K562 (cell line): ENCODE measurements around the gene SORCS1. TPM values are rescaled to one million over a fixed set of nuclear protein-coding genes. Genes with fewer than 3 reads are reported as not detected.

Experiments
- ATF6 ChIP-seq: sonication (generic); formaldehyde crosslinking; IDR thresholded peaks from 2 replicates; pipeline ENCODE4 v1.4.0; 2020; ENCODE audit warnings: mild to moderate bottlenecking, missing genetic modification reagents
- CAMTA2 ChIP-seq: fragments of 250-450 bp; sonication (Bioruptor Pico); conservative IDR thresholded peaks from 2 replicates; pipeline ENCODE4 v1.5.1; 2022
- GTF2B ChIP-seq: IDR thresholded peaks from 2 replicates; pipeline ENCODE4 v1.6.1; 2011; ENCODE audit not compliant: insufficient read length; ENCODE audit errors: extremely low read depth
- MED1 ChIP-seq: sonication (generic); formaldehyde crosslinking; IDR thresholded peaks from 2 replicates; pipeline ENCODE4 v1.8.1; 2023; ENCODE audit warnings: missing genetic modification reagents, borderline replicate concordance
- POLR2A ChIP-seq: fragments of 450-650 bp; conservative IDR thresholded peaks from 2 replicates; pipeline ENCODE4 v1.6.1; 2016
- PURB ChIP-seq: sonication (generic); formaldehyde crosslinking; IDR thresholded peaks from 2 replicates; pipeline ENCODE4 v1.9.0; 2021; ENCODE audit warnings: low read depth, mild to moderate bottlenecking, missing genetic modification reagents
- RAD21 ChIP-seq, 2 experiments: fragments of 250-450 bp in 1 of 2; fragments of 450-650 bp in 1 of 2; sonication (Bioruptor Pico) in 1 of 2; formaldehyde crosslinking in 1 of 2; IDR thresholded peaks in 1 of 2; conservative IDR thresholded peaks in 1 of 2; 2 replicates each; pipeline versions ENCODE4 v1.4.0 to v1.8.0; 2020 to 2022; ENCODE audit warnings: mild to moderate bottlenecking in 2 of 2, moderate library complexity in 1 of 2
- SIRT6 ChIP-seq: IDR thresholded peaks from one replicate; pipeline ENCODE4 v1.6.1; 2012; ENCODE audit warnings: low read depth, mild to moderate bottlenecking, control low read depth, inconsistent platforms, low read length, moderate library complexity
- SMAD2 ChIP-seq: fragments of 150-350 bp; IDR thresholded peaks from 2 replicates; pipeline ENCODE4 v1.6.1; 2014; ENCODE audit warnings: low read depth, mild to moderate bottlenecking, low read length
- SMARCA4 ChIP-seq: fragments of 450-650 bp; IDR thresholded peaks from 2 replicates; pipeline ENCODE4 v1.6.1; 2016
- SNRNP70 ChIP-seq: fragments of 200-400 bp; formaldehyde crosslinking; optimal IDR thresholded peaks from 2 replicates; pipeline ENCODE3; 2017; ENCODE audit warnings: low read depth, low read length
- ZC3H11A ChIP-seq: IDR thresholded peaks from 2 replicates; pipeline ENCODE4 v1.6.1; 2012; ENCODE audit warnings: low read depth, low read length, improper control_type of control experiment
- ZNF24 ChIP-seq: fragments of 450-650 bp; IDR thresholded peaks from 2 replicates; pipeline ENCODE4 v1.6.1; 2016
- ZNF280B ChIP-seq: fragments of 250-450 bp; sonication (Bioruptor Pico); IDR thresholded peaks from 2 replicates; pipeline ENCODE4 v1.5.1; 2021; ENCODE audit warnings: mild to moderate bottlenecking
- polyA plus RNA-seq, 8 experiments: library from polyadenylated mRNA; depleted of rRNA in 4 of 8; stranded (reverse) in 5 of 8; unstranded in 3 of 8; fragments of >200 nt; fragmentation: Nextera tagmentation in 2 of 8; fragmentation: Illumina TruSeq in 1 of 8; extraction: Ambion mirVana in 2 of 8; extraction: Trizol in 1 of 8; gene quantifications; 2 replicates each; pipeline versions ENCODE4 v1.2.1 to v1.2.3, GENCODE V29; 2011 to 2014; ENCODE audit warnings: inconsistent platforms in 1 of 8, missing spikeins in 1 of 8
- total RNA-seq, 7 experiments: library from RNA; depleted of rRNA in 6 of 7; stranded (reverse); fragments of >200 nt in 6 of 7; fragmentation: Illumina TruSeq in 2 of 7; extraction: Trizol in 2 of 7; gene quantifications; 2 replicates each; pipeline versions ENCODE4 v1.2.1 to v1.2.3, GENCODE V29; 2011 to 2021; ENCODE audit warnings: low replicate concordance in 1 of 7

SORCS1 gene
- total and polyA plus RNA-seq, 9 of the 15 experiments (the other 6 are each of a cell fraction or from before 2014, with no cell fraction given): 1.5 to 3.9 (median 2.7) TPM

- no peak for TF ChIP-seq POLR2A
- TF ChIP-seq ZC3H11A: no peak
- no peak for TF ChIP-seq RAD21 (CRISPR knock-in tag; conservative IDR thresholded peaks at IDR 0.05 in 1 of 2, IDR thresholded peaks at IDR 0.05 in 1 of 2)
- no peak for TF ChIP-seq SIRT6
- no peak for TF ChIP-seq PURB (CRISPR knock-in tag)
- TF ChIP-seq CAMTA2 (CRISPR knock-in tag): no peak
- TF ChIP-seq ZNF24: no peak
- TF ChIP-seq SNRNP70: no peak
- TF ChIP-seq SMARCA4: no peak
- no peak for TF ChIP-seq MED1
- no peak for TF ChIP-seq ATF6 (CRISPR knock-in tag)
- TF ChIP-seq ZNF280B (CRISPR knock-in tag): no peak
- no peak for TF ChIP-seq GTF2B
- no peak for TF ChIP-seq SMAD2
These were observed 160.1 kb downstream of the SORCS1 start (continued) for GRCh38 chr10:107004362-107004761.
